Astrocyte (in vitro differentiated cells and primary cell): ENCODE data around the gene NAALADL1.

Experiments used
- EZH2 ChIP-seq: IDR thresholded peaks from 2 replicates; pipeline ENCODE4 v1.6.1; 2012; ENCODE audit warnings: mild to moderate bottlenecking, low read length, inconsistent platforms; ENCODE audit not compliant: insufficient read depth
- TF ChIP-seq, protein P1 (sequence below): IDR thresholded peaks from 2 replicates; pipeline ENCODE4 v1.5.1; 2011; ENCODE audit warnings: low read depth, mild to moderate bottlenecking, inconsistent platforms, low read length, moderate library complexity; ENCODE audit not compliant: insufficient read depth

GRCh38 chr11:65045728-65046127 lies 12.6 kb downstream of the NAALADL1 start:
- TF ChIP-seq, protein P1, sequence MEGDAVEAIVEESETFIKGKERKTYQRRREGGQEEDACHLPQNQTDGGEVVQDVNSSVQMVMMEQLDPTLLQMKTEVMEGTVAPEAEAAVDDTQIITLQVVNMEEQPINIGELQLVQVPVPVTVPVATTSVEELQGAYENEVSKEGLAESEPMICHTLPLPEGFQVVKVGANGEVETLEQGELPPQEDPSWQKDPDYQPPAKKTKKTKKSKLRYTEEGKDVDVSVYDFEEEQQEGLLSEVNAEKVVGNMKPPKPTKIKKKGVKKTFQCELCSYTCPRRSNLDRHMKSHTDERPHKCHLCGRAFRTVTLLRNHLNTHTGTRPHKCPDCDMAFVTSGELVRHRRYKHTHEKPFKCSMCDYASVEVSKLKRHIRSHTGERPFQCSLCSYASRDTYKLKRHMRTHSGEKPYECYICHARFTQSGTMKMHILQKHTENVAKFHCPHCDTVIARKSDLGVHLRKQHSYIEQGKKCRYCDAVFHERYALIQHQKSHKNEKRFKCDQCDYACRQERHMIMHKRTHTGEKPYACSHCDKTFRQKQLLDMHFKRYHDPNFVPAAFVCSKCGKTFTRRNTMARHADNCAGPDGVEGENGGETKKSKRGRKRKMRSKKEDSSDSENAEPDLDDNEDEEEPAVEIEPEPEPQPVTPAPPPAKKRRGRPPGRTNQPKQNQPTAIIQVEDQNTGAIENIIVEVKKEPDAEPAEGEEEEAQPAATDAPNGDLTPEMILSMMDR, result no peak
- TF ChIP-seq EZH2, result no peak
